ENCODE data around the gene ZNF343.

Gene ZNF343

GRCh38 chr20:2470423-2471193, 38.1 kb downstream of the ZNF343 start, which contains the start of gene SNRPB:
Gene SNRPB, minus strand, starts transcription at chr20:2470789. Its CDS starts 99 bp downstream, at chr20:2470690.
- DNase-seq, result peak; percentile 99

- DNase-seq, result peak; percentile 70
These were observed 38.7 kb downstream of the ZNF343 start for GRCh38 chr20:2469991-2470422.

DNA sequence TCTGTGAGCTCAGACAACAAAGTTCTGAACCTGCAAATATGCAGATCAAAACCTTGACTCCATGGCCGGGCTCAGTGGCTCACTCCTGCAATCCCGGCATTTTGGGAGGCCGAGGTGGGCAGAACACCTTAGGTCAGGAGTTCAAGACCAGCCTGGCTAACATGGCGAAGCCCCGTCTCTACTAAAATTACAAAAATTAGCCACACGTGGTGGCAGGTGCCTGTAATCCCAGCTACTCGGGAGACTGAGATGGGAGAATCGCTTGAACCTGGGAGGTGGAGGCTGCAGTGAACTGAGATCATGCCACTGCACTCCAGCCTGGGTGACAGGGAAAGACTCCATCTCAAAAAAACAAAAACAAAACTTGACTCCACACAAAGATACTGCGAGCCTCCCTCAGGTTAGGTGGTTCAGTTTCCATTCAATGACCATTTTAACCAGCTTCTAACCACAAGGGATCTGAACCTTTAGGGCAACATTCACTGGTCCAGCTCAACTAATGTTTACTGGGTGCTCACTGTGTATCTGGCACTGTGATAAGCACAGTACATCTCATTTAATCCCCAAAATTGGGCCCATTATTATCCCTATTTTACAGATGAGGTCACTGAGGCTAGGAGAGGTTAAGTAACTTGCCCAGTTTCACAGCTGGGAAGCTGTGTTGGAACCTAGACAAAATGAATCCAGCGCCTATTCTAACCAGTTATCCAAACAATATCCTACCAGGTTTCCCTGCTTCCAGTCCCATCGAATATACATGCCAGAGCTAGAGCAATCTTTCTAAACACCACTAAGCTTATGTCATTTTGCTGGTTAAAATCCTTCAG, 39.9 kb downstream of the ZNF343 start:
- DNase-seq, result no peak

- no peak for DNase-seq
These were observed 41.3 kb downstream of the ZNF343 start for GRCh38 chr20:2467412-2467811.

GRCh38 chr20:2465100-2465499, 43.6 kb downstream of the ZNF343 start:
- DNase-seq, result no peak

- DNase-seq, result no peak
These were observed 44.9 kb downstream of the ZNF343 start for GRCh38 chr20:2463616-2464365.

DNA sequence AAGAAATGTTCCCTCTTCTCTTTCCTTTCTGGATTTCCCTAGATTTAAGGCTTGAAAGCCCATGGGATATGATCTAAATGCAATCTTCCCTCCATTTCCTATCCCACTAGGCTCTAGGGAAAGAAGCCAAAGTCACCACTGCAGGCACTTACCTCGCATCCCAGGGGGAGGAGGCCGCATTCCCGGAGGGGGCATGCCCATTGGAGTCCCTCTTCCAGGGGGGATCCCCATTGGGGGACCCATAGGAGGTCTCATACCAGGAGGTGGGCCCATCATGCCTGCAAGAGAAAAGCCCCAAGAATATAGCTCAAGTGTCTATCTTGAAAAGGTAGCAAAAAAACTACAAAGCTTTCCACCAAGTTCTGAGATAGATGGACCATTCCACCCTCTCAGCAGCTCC, 46.2 kb downstream of the ZNF343 start:
- DNase-seq, result no peak

DNA sequence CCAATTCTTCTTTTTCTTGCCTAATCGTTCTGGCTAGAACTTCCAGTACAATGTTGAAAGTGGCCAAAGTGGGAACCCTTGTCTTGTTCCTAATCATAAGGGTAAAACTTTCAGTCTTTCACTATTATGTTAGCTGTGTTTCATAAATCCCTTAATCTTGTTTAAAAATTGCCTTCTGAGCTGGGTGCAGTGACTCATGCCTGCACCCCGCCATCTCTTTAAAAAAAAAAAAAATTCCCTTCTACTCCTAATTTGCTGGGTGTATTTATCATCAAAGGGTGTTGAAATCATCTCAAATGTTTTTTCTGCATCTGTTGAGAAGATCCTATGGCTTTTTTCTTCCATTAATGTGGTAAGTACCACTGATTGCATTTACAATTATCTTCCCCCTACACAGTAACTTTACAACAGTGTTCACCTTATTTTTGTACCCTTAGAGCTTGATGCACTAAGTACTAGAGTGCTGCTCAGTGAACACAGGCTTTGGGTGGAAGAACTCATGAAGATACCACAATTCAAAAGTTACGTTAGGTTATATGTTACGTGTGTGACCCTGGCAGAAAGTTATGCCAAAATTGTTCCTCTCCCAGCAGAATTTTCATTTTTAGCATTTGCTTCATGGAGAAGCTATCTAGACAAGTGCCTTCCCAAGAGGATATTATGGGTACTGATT, 47.8 kb downstream of the ZNF343 start:
- no peak for DNase-seq

GRCh38 chr20:2459981-2460751, 48.5 kb downstream of the ZNF343 start:
- DNase-seq, result no peak

GRCh38 chr20:2458919-2459499, 49.7 kb downstream of the ZNF343 start:
- no peak for DNase-seq

GRCh38 chr20:2455771-2456497, 52.8 kb downstream of the ZNF343 start:
- no peak for DNase-seq

DNA sequence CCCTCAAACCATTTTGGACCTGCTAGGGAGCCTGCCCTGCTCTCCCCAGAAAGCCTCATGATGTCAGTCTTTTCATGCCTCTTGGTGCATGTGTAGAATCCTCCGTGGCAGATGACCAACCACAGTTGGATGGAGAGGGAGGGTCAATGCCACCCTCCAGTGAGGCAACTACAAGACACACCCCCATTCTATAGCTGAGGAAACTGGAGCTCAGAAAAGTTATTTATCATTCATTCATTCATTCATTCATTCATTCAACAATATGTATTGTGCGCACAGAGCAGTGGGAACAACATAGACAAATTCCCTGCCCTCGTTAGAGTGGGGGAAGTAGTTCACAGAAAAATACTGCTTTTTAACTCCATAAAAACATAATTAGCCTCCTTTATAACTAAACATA, 54.9 kb downstream of the ZNF343 start:
- no peak for DNase-seq

GRCh38 chr20:2451939-2452732, 56.6 kb downstream of the ZNF343 start:
- peak; percentile 71 for DNase-seq

- no peak for DNase-seq
These were observed 57.3 kb downstream of the ZNF343 start for GRCh38 chr20:2451422-2451821.

DNA sequence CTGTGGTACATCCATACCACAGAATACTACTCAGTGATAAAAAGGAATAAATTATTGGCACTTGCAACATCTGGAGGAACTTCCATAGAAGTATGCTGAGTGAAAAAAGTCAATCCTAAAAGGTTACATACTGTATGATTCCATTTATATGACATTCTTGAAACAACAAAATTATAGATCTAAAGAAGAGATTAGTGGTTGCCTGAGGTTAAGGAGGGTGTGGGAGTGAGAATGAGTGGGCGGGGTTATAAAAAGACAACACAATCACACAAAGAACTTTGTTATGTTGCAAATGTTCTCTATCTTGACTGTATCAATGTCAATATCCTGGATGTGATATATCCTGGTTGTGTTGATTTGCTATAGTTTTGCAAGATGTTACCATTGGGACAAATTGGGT, 59.3 kb downstream of the ZNF343 start:
- no peak for DNase-seq

- no peak for DNase-seq
These were observed 61.9 kb downstream of the ZNF343 start for GRCh38 chr20:2446845-2447244.
